ENCODE data around the gene TOR4A.

The TOR4A gene

DNA sequence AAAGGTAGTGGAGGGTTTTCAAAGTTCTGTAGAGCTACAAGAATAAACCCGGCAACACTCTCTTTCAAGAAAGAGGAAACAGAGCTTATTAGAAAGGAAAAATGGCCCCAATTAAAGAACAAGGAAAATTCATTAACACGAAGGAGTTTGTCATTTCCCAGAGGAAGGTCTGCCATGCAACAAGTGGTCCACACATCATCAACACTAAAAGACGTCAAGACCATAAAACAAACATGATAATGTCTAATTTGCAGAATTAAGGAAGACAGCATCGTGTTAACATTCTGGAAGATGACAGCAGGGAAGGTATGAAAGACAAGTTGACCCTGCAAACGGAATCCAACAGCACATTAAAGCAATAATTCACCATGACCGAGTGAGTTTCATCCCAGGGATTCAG, 53.2 kb downstream of the TOR4A start:
- H3K4me1 Mint-ChIP-seq (ENCODE audit: low read depth), result peaks cover 7% of the 10 kb centered on the region
- no peaks in the 10 kb centered on the region for H3K9me3 Mint-ChIP-seq (ENCODE audit: low read depth)
- peaks cover 6% of the 10 kb centered on the region for H3K36me3 Mint-ChIP-seq
- peaks cover 2% of the 10 kb centered on the region for H3K27me3 Mint-ChIP-seq
- H3K4me3 Mint-ChIP-seq, result no peak overlapping the region
- no peak overlapping the region for H3K27ac Mint-ChIP-seq

DNA sequence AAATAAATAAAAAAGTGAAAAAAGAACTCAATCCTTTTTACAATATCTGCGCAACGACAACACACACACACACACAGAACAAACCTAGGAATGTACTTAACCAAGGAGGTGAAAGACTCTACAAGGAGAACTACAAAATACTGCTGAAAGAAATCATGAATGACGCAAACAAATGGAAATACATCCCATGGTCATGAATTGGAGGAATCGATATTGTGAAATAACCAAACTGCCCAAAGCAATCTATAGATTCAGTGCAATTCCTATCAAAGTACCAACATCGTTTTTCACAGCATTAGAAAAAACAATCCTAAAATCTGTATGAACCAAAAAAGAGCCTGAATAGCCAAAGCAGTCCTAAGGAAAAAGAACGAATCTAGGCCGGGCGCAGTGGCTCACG, 54.4 kb downstream of the TOR4A start:
- Mint-ChIP-seq H3K36me3 (peaks cover 7% of the 10 kb centered on the region), H3K9me3 (ENCODE audit: low read depth) (no peaks in the 10 kb centered on the region), H3K4me1 (ENCODE audit: low read depth) (peaks cover under 1% of the 10 kb centered on the region), H3K27ac (no peak overlapping the region), H3K4me3 (no peak overlapping the region), H3K27me3 (no peaks in the 10 kb centered on the region)

Data from activated naive CD8-positive, alpha-beta T cell (primary cell).